H1 (cell line): ENCODE results near the gene SLC22A23. TPM values are rescaled to one million over a fixed set of nuclear protein-coding genes. Genes with fewer than 3 reads are reported as not detected.

Source experiments
- CTCF ChIA-PET: fragments of 300-600 bp; sonication (Branson Sonifier 250); formaldehyde crosslinking; loops from one replicate; lab custom pipeline; 2021; ENCODE audit not compliant: partially characterized antibody; lab: Charles Lee
- POLR2A ChIA-PET: fragments of 300-600 bp; sonication (Branson Sonifier 250); formaldehyde crosslinking; loops from one replicate; lab custom pipeline; 2021; ENCODE audit warnings: inconsistent platforms; ENCODE audit not compliant: partially characterized antibody; lab: Charles Lee
- DNase-seq, 2 experiments: peaks; one replicate each; pipeline versions ENCODE4 v3.0.0 to v3.0.0-alpha.2; 2010 to 2022; ENCODE audit warnings: low spot score in 2 of 2, low read depth in 1 of 2, mixed read lengths in 1 of 2
- FAIRE-seq: peaks from 2 replicates; lab custom pipeline; 2011; peaks lifted over from hg19 to GRCh38; lab: Jason Lieb, UNC
- H2AFZ ChIP-seq: 2 replicates; pipeline ENCODE4 v1.8.1; 2012; ENCODE audit warnings: low read length, inconsistent platforms
- H2AK5ac ChIP-seq: 2 replicates; pipeline ENCODE4 v1.6.1; 2013; ENCODE audit warnings: low read depth, low read length
- H2BK120ac ChIP-seq: replicated peaks from 2 replicates; pipeline ENCODE3; 2013; ENCODE audit warnings: low read depth, low read length, inconsistent platforms
- H2BK12ac ChIP-seq: 2 replicates; pipeline ENCODE4 v1.6.1; 2013; ENCODE audit warnings: low read depth, low read length
- H2BK15ac ChIP-seq: 2 replicates; pipeline ENCODE4 v1.6.1; 2013; ENCODE audit warnings: low read length
- H2BK20ac ChIP-seq: 2 replicates; pipeline ENCODE4 v1.6.1; 2013; ENCODE audit warnings: low read length
- H2BK5ac ChIP-seq: 2 replicates; pipeline ENCODE4 v1.6.1; 2013; ENCODE audit warnings: low read depth, low read length
- H3K14ac ChIP-seq: 2 replicates; pipeline ENCODE4 v1.6.1; 2013; ENCODE audit warnings: inconsistent platforms; ENCODE audit not compliant: insufficient read length
- H3K18ac ChIP-seq: 2 replicates; pipeline ENCODE4 v1.6.1; 2013; ENCODE audit warnings: low read length; ENCODE audit errors: extremely low read depth
- H3K23ac ChIP-seq: 2 replicates; pipeline ENCODE4 v1.6.1; 2013; ENCODE audit warnings: inconsistent platforms; ENCODE audit not compliant: insufficient read length
- H3K23me2 ChIP-seq: 2 replicates; pipeline ENCODE4 v1.6.1; 2013; ENCODE audit warnings: low read depth, low read length
- H3K27ac ChIP-seq: 2 replicates; pipeline ENCODE4 v1.6.1; 2011; ENCODE audit warnings: low read depth, low read length, inconsistent platforms
- H3K27me3 ChIP-seq, 4 experiments: replicated peaks in 1 of 4; 1 replicate in 1 of 4; 2 replicates in 3 of 4; pipeline versions ENCODE4 v1.6.1 to v1.8.1; 2011 to 2013; ENCODE audit warnings: low read length in 3 of 4, mild to moderate bottlenecking in 3 of 4, inconsistent platforms in 2 of 4, mixed read lengths in 2 of 4, moderate library complexity in 1 of 4; ENCODE audit not compliant: control insufficient read depth in 3 of 4, insufficient read depth in 3 of 4; ENCODE audit errors: extremely low read depth in 1 of 4
- H3K36me3 ChIP-seq, 4 experiments: 2 replicates each; pipeline versions ENCODE4 v1.6.1 to v1.8.1; 2011 to 2013; ENCODE audit warnings: mild to moderate bottlenecking in 4 of 4, low read length in 3 of 4, moderate library complexity in 2 of 4, control low read depth in 1 of 4, inconsistent platforms in 1 of 4; ENCODE audit not compliant: insufficient read depth in 4 of 4, control insufficient read depth in 2 of 4
- H3K4ac ChIP-seq: replicated peaks from 2 replicates; pipeline ENCODE3; 2013; ENCODE audit warnings: low read length, low read depth, mixed read lengths, inconsistent platforms; ENCODE audit not compliant: insufficient read length
- H3K4me1 ChIP-seq, 4 experiments: replicated peaks in 1 of 4; 1 replicate in 1 of 4; 2 replicates in 3 of 4; pipeline versions ENCODE4 v1.6.1 to v1.8.1; 2011 to 2013; ENCODE audit warnings: low read length in 3 of 4, inconsistent platforms in 2 of 4, mixed read lengths in 1 of 4; ENCODE audit not compliant: insufficient read depth in 4 of 4, control insufficient read depth in 3 of 4
- H3K4me2 ChIP-seq, 2 experiments: 2 replicates each; pipeline versions ENCODE4 v1.6.1 to v1.8.1; 2011 to 2013; ENCODE audit warnings: low read depth in 2 of 2, low read length in 2 of 2, control low read depth in 1 of 2, inconsistent platforms in 1 of 2, mild to moderate bottlenecking in 1 of 2; ENCODE audit not compliant: insufficient read depth in 1 of 2
- H3K4me3 ChIP-seq, 4 experiments: fragments of 200-600, 300-600 bp in 1 of 4; sonication (generic), shearing (Covaris generic), sonication (Bioruptor Twin) in 1 of 4; 2 replicates each; pipeline versions ENCODE4 v1.5.1 to v1.8.1; 2011 to 2016; ENCODE audit warnings: low read length in 4 of 4, low read depth in 3 of 4, control low read depth in 2 of 4, inconsistent platforms in 2 of 4, mild to moderate bottlenecking in 2 of 4, mixed read lengths in 1 of 4, moderate library complexity in 1 of 4; ENCODE audit not compliant: insufficient read depth in 2 of 4; ENCODE audit errors: extremely low read depth in 1 of 4
- H3K56ac ChIP-seq: replicated peaks from 2 replicates; pipeline ENCODE3; 2013; ENCODE audit warnings: low read depth, mild to moderate bottlenecking, mixed read lengths, low read length, inconsistent platforms; ENCODE audit not compliant: insufficient read length
- H3K79me1 ChIP-seq: 2 replicates; pipeline ENCODE4 v1.6.1; 2013; ENCODE audit warnings: low read depth, low read length, control low read depth
- H3K79me2 ChIP-seq, 2 experiments: 2 replicates each; pipeline versions ENCODE4 v1.6.1 to v1.8.1; 2012 to 2013; ENCODE audit warnings: low read length in 2 of 2, mild to moderate bottlenecking in 2 of 2, inconsistent platforms in 1 of 2; ENCODE audit not compliant: insufficient read depth in 2 of 2, control insufficient read depth in 1 of 2
- H3K9ac ChIP-seq, 4 experiments: replicated peaks in 1 of 4; 1 replicate in 1 of 4; 2 replicates in 3 of 4; pipeline versions ENCODE4 v1.6.1 to v1.8.1; 2011 to 2013; ENCODE audit warnings: low read depth in 3 of 4, low read length in 3 of 4, control low read depth in 2 of 4, mild to moderate bottlenecking in 2 of 4, moderate library complexity in 2 of 4, inconsistent platforms in 1 of 4; ENCODE audit errors: extremely low read depth in 1 of 4
- H3K9me3 ChIP-seq, 2 experiments: 2 replicates each; pipeline versions ENCODE4 v1.6.1 to v1.8.1; 2012 to 2013; ENCODE audit warnings: mild to moderate bottlenecking in 2 of 2, moderate library complexity in 2 of 2, control low read depth in 1 of 2, inconsistent platforms in 1 of 2, low read depth in 1 of 2, low read length in 1 of 2, mixed read lengths in 1 of 2; ENCODE audit not compliant: insufficient read depth in 2 of 2
- H4K20me1 ChIP-seq, 2 experiments: replicated peaks in 1 of 2; 2 replicates each; pipeline versions ENCODE3 to v1.8.1; 2011 to 2013; ENCODE audit warnings: inconsistent platforms in 2 of 2, low read length in 2 of 2, mild to moderate bottlenecking in 1 of 2; ENCODE audit not compliant: insufficient read depth in 2 of 2, control insufficient read depth in 1 of 2
- H4K5ac ChIP-seq: 2 replicates; pipeline ENCODE4 v1.6.1; 2013; ENCODE audit warnings: low read length, low read depth, mixed read lengths, inconsistent platforms; ENCODE audit not compliant: insufficient read length
- H4K8ac ChIP-seq: 2 replicates; pipeline ENCODE4 v1.8.0; 2013; ENCODE audit warnings: mild to moderate bottlenecking, moderate library complexity, low read length, inconsistent platforms; ENCODE audit not compliant: insufficient read depth; ENCODE audit errors: extremely low read depth
- H4K91ac ChIP-seq: replicated peaks from 2 replicates; pipeline ENCODE3; 2013; ENCODE audit warnings: low read length, mixed read lengths, inconsistent platforms; ENCODE audit not compliant: insufficient read length
- GTF2F1 ChIP-seq: IDR thresholded peaks from 2 replicates; pipeline ENCODE4 v1.6.1; 2012; ENCODE audit warnings: low read depth, low read length, improper control_type of control experiment, borderline replicate concordance
- POLR2A ChIP-seq, 2 experiments: IDR thresholded peaks; 1 replicate in 1 of 2; 2 replicates in 1 of 2; pipeline ENCODE4 v1.6.1; 2011; ENCODE audit warnings: low read depth in 2 of 2, low read length in 2 of 2, mild to moderate bottlenecking in 2 of 2; ENCODE audit errors: control extremely low read depth in 1 of 2
- WGBS, 2 experiments: shearing (Covaris generic) in 1 of 2; methylation state at CpG; one replicate each; pipeline versions ENCODE4 v1.1.6 to v1.1.7; 2013 to 2015; ENCODE audit warnings: low lambda C conversion rate in 2 of 2, mixed read lengths in 2 of 2, inconsistent platforms in 1 of 2, low coverage in 1 of 2, missing lambda C conversion rate in 1 of 2; ENCODE audit not compliant: insufficient replicate concordance in 2 of 2, insufficient coverage in 1 of 2, insufficient read length in 1 of 2; ENCODE audit errors: extremely low coverage in 1 of 2, missing lambda C conversion rate in 1 of 2; 5-methylcytosine and 5-hydroxymethylcytosine counted together
- polyA plus RNA-seq, 7 experiments: library from polyadenylated mRNA; depleted of rRNA in 3 of 7; stranded (reverse) in 5 of 7; unstranded in 2 of 7; fragments of >200 nt in 5 of 7; fragments of 200-250 nt in 2 of 7; gene quantifications; 1 replicate in 5 of 7; 2 replicates in 1 of 7; 4 replicates in 1 of 7; pipeline versions ENCODE4 v1.2.1 to v1.2.3, GENCODE V29; 2011 to 2013; ENCODE audit warnings: missing spikeins in 2 of 7, mixed read lengths in 2 of 7
- total RNA-seq: library from RNA; stranded (reverse); fragmentation: NEBNext Ultra II Directional; extraction: Animal tissue kit (Norgen Biotek cat#: 25700); gene quantifications from 2 replicates; pipeline ENCODE4 v1.2.1, GENCODE V29; 2021

The SLC22A23 gene
- total and polyA plus RNA-seq, 2 of the 8 experiments (the other 6 are each of a cell fraction or from before 2014, with no cell fraction given), result 9.9 to 38.4 TPM

DNA sequence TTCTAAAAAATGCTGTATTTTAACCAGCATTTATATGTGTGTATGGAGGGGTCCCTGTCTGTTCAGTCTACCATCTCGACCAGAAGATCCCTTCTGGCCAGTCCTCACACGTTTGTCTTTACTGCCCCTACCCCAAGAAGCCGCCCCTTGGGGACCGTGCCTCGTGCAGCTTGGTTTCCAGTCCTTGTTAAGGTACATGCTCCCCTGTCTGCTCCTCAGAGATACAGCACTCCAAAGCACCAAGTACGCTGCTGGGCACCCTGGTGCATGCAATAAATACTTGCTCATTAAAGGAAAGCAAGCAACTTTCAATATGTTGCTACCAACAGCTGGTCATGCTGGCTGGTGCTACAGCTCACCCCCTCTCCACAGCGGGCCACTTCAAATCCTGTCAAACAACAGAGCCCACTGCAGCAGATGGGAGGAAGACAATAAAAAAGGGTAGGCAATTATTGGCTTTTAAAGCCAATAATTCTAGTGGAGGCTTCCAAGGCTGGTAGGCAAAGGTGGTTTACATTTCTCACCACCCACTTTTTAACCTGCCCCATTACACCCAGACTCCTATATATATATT, 136.5 kb downstream of the SLC22A23 start:
- Histone ChIP-seq H3K4me1 (no peaks in the 10 kb centered on the region; a peak in 1 of 7 replicates), H2BK20ac (no peak overlapping the region), H2BK120ac (no peak overlapping the region), H3K23ac (no peak overlapping the region), H3K4me2 (no peak overlapping the region), H4K91ac (no peak overlapping the region), H3K4ac (no peak overlapping the region), H3K79me1 (peaks cover 2% of the 10 kb centered on the region), H3K56ac (no peak overlapping the region), H3K36me3 (peaks cover 0 to 2% (median 0%) of the 10 kb centered on the region in 4 experiments; a peak in 1 of 8 replicates), H4K5ac (no peak overlapping the region), H2AK5ac (no peak overlapping the region), H2BK5ac (no peak overlapping the region), H2BK15ac (no peak overlapping the region), H3K9ac (no peak overlapping the region), H3K9me3 (no peaks in the 10 kb centered on the region), H3K27ac (no peak overlapping the region)
- CTCF ChIA-PET, result interaction anchor here (0.5 to 1.4 kb wide), 7 partner anchors 11 to 613 kb away, joined by 3 to 8 read pairs (median 3); no protein-coding TSS in a partner anchor
- FAIRE-seq, result no peak
- POLR2A ChIA-PET, result interaction anchor here (0.6 kb wide), 1 partner anchor 141 kb away, joined by 3 read pairs; no protein-coding TSS in a partner anchor
- no peak for DNase-seq
- no peak for TF ChIP-seq GTF2F1
- no peak for TF ChIP-seq POLR2A (IDR thresholded peaks at IDR 0.05; ENCODE audit: control extremely low read depth in 1 of 2, low read depth in 2 of 2, low read length in 2 of 2)
- TF ChIP-seq, all 59 proteins: peak for 0
- H3K27me3 ChIP-seq, result no peaks in the 10 kb centered on the region
- 94% methylated on average over 7 of the region's 7 CpGs; no CpG with 5 or more reads in 1 of the 2 experiments for WGBS, 2 experiments
- H4K8ac ChIP-seq, result no peak overlapping the region
- no peak overlapping the region for H2BK12ac ChIP-seq
- H3K18ac ChIP-seq, result no peak overlapping the region
- no peaks in the 10 kb centered on the region for H3K23me2 ChIP-seq
- H3K4me3 ChIP-seq, result no peak overlapping the region
- no peak overlapping the region for H3K14ac ChIP-seq
- H2AFZ ChIP-seq, result no peak overlapping the region
- peaks cover 0 to 2% of the 10 kb centered on the region in 2 experiments for H4K20me1 ChIP-seq
- no peaks in the 10 kb centered on the region; a peak in 1 of 4 replicates for H3K79me2 ChIP-seq
